DMS153 treated with DMSO at 0.1 percent for 48 hours (cell line): Measurements from ENCODE around the gene PPIF.

ENCODE experiments used
- DNase-seq: peaks from one replicate; lab custom pipeline; 2025; ENCODE audit not compliant: unreplicated experiment; lab: John Stamatoyannopoulos, UW

Gene PPIF

DNA sequence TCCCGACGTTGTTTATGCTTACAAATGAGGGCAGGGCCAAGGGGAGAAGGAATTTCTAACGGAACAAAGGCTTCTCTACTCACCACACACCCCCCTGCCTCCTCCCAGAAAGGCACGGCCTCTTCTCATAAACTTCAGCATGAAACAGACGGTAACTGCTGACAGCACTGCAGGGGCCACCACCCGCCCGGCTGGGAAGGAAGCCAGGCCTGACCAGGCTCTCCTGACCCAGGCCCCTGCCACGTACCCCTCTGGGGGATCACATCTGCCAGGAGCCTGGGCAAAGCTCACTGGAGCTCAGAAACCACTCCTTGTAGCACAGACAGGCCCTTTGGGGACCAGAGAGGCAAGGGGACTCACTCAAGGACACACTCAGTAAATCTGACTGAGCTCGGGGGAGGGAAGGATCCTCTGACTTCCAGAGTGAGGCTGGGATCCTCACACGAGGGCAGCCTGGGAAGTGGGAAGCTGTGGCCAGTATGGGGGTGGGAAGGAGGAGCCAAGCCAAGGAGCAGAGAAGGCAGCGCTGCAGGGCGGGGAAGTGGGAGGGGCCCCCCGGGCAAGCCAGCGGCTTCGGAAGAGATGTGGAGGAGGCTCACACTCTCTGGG is 52.1 kb downstream of the PPIF start:
- DNase-seq, result no peak

DNA sequence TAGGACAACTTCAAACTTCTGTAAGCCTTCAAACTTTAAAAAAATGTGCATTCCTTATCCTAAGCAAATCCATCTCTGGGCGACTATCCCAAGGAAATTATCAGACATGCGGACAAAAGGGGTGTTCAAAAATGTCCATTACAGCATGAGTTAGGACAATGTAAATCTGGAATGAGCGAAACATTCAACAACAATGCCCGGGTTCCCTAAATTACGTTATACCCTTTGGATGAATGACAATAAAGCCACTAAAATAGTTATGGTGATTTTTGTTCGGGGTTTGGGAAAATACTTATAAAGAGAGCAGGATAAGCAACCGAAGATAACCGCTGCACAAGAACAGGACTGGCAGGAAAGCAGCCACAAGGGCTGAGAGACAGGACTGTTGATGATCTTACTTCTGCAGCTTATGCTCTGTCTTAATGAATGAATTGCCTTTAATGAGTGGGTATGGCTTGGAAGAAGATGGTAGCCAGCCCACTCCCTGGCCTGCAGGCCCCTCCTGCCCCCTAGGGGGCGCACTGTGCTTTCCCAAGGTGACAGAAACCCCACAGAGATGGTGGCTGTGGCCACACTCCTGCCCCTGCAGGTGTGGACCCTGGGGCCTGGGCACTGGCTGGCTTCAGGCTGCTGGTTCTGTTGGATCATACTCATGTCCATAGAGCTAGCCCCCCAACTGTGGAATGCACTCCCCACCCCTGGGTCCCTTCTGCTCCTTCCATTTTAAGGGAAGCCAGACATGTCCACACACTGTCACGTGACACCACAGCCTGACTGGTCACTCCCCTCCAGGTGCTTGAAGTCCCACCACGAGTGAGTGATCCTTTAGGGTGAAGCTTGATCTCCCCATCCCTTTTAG is 53.1 kb downstream of the PPIF start:
- peak; percentile 12 for DNase-seq

DNA sequence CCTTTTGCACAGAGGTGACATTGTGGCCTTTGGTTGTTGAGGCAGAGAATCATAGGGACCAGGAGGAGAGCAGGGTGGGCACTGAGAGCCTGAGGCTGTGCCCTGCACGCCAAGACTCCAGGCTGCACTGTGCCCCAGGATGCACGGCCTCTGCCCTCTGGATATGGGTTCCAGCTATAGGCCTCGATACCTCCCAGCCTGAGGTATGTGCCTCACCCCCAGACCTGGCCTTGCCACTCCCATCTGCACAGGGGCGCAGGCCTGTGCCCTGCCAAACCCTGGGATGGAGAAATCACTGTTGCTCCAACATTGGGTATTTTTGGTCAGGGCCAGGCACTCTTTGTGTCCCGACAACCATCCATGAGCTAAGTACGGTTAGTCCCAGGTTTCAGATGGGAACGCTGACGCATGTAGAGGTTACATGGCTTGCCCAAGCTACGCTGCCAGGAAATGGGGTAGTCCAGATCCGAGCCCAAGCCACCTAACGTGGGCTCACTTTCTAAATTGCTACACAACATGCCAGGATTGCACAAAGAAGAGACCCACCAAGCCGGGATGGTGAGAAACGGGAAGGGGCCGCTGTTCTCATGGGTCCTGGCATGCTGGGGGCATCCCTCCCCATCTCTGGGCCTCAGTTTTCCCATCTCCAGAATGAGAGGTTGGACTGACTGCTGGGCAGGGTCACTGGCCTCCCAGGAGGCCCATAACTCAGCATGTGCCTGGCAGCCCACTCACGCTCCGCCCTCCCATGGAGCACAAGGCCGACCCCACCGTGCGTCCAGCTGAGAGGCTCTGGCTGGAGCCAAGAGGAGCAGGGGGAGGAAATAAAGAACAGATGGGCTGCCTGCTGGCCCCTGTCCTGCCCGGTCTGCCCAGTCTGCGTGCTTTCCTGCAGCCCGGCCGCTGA is 54.0 kb downstream of the PPIF start:
- DNase-seq, result no peak

DNA sequence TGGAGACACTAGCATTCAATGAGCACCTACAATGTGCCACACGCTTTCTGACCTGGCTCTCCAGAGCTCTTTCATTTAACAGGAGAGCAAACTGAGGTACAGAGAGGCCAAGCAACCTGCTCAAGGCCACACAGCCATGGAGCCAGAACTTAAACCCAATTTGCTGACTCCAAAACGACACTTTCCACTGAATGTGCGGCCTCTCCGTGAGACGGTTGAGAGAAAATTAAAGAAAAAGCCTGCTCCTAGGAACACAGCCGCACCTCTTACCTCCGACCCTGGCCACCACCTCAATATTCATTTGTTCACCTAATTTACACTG is 55.3 kb downstream of the PPIF start:
- no peak for DNase-seq

DNA sequence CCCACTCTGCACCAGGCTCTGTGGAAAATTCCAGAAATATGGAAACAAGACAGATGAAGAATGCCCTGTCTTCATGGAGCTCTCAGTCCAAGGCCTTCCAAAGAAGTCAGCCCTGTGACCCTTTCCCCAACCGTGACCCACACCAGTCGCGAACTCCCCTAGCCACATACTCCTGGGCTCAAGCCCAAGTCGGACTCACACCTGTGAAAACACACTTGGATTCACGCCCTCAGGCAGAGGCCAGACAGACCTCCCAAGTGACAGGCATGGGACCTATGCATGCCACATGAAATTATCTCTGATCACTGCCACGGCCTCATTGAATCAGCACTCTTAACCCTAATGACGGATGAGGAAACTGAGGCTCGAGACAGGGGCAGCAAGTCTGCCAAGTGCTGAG is 55.7 kb downstream of the PPIF start:
- DNase-seq, result no peak

DNA sequence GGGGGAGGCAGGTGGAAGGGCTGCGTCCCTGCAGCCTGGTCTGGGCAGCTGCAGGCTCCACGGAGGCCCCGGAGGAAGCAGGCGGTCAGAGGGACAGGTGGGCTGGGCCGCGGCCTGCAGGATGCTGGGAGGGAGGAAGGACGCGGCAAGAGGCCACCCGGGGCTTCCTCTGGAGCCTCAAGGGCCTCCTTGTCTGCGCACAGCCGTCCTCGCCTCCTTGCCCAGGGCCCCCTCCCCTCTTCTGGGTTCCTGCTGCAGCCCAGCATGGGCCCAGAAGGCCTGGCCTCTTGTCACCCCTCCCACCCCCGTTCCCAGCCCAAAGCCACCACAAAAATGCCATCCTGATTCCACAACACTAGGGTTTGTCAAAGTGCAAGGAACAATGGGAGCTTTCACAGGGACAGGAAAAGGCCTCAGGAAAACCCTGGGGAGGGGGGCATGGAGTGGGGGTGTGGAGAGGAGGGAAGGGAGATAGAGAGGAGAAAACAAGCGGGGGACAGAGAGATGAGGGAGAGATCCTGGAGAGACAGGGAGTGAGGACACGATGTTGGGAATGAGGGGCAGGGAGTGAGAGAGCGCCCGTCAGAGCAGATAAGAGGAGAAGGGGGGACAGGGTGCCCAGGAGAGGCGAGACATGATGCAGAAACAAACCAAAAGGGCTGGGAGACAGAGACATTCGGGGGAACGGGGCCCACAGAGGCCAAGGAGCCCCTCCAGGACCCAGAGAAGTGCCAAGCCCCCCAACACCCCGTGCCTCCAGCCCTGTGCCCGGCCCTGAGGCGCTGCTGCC is 56.4 kb downstream of the PPIF start:
- no peak for DNase-seq

DNA sequence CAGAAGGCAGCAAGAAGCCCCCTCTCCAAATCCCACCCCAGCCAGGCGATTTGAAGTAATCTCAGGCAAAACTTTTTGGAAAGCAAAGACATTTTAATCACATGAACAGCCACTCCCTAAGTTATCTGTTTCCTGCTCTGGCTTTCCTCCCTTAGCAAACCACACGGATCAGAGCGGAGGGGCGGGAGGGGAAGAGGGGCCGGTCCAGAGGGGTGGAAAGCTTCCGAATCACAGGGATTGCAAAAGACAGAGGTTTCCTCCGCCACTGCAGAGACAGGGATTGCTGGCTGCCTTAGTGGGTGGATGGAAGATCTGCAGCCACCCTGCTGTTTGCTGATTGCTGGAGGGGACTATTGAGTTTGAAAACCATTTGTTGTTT is 57.0 kb downstream of the PPIF start:
- DNase-seq, result no peak

DNA sequence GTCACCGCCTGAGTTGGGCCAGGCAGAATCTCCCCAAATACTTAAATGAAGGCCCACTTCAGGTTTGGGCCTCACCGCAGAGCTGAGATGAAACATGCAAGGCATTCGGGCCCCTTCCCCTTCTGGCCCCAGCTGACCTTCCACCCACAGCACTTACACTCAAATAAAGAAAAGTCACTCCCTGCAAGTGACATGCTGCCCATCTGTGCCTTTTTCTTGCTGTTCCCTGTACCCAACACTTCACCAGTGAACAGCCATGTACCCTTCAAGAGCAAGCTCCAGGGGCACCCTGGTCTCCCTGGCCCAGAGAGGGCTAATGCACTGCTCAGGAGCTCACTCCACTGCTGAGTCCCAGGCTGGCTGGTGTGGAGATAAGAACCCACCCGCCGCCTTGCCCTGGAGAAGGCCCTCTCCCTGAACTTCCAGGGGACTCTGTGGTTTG is 57.4 kb downstream of the PPIF start:
- DNase-seq, result no peak
